SK-N-SH treated with all-trans-retinoic acid at 6 μM for 48 hours (cell line): ENCODE measurements around the gene DTL.

Experiments used
- ARNTL ChIP-seq: fragments of 450-650 bp; formaldehyde crosslinking; IDR thresholded peaks from 2 replicates; pipeline ENCODE4 v1.5.0; 2020; ENCODE audit warnings: low read depth, mild to moderate bottlenecking, moderate library complexity, borderline replicate concordance
- CREB5 ChIP-seq: fragments of 250-450 bp; sonication (Bioruptor Pico); IDR thresholded peaks from 2 replicates; pipeline ENCODE4 v1.5.1; 2020; ENCODE audit warnings: low read depth, mild to moderate bottlenecking, moderate library complexity
- GLIS3 ChIP-seq: fragments of 250-450 bp; sonication (Bioruptor Pico); IDR thresholded peaks from 2 replicates; pipeline ENCODE4 v1.5.0; 2020; ENCODE audit warnings: mild to moderate bottlenecking, moderate library complexity
- OSR1 ChIP-seq: fragments of 250-450 bp; sonication (Bioruptor Pico); IDR thresholded peaks from 2 replicates; pipeline ENCODE4 v1.8.0; 2022; ENCODE audit warnings: moderate library complexity, mild to moderate bottlenecking, inconsistent platforms
- PATZ1 ChIP-seq: fragments of 250-450 bp; sonication (Bioruptor Pico); IDR thresholded peaks from 2 replicates; pipeline ENCODE4 v1.8.0; 2020; ENCODE audit warnings: mild to moderate bottlenecking, moderate library complexity, borderline replicate concordance
- POU6F1 ChIP-seq: fragments of 250-450 bp; sonication (Bioruptor Pico); IDR thresholded peaks from 2 replicates; pipeline ENCODE4 v1.8.0; 2021; ENCODE audit warnings: low read depth, mild to moderate bottlenecking, moderate library complexity, borderline replicate concordance
- RARB ChIP-seq: fragments of 250-450 bp; sonication (Bioruptor Pico); IDR thresholded peaks from 2 replicates; pipeline ENCODE4 v1.8.0; 2021; ENCODE audit warnings: mild to moderate bottlenecking, moderate library complexity
- TCF4 ChIP-seq: fragments of 250-450 bp; sonication (Bioruptor Pico); IDR thresholded peaks from 2 replicates; pipeline ENCODE4 v1.8.0; 2021; ENCODE audit warnings: mild to moderate bottlenecking, moderate library complexity, borderline replicate concordance
- TOX ChIP-seq: fragments of 250-450 bp; sonication (Bioruptor Pico); IDR thresholded peaks from 2 replicates; pipeline ENCODE4 v1.8.0; 2021; ENCODE audit warnings: mild to moderate bottlenecking, moderate library complexity, borderline replicate concordance
- TSHZ2 ChIP-seq: fragments of 250-450 bp; sonication (Bioruptor Pico); IDR thresholded peaks from 2 replicates; pipeline ENCODE4 v1.5.0; 2020; ENCODE audit warnings: mild to moderate bottlenecking, moderate library complexity
- ZC3H10 ChIP-seq: fragments of 250-450 bp; sonication (Bioruptor Pico); IDR thresholded peaks from 2 replicates; pipeline ENCODE4 v1.5.1; 2021; ENCODE audit warnings: mild to moderate bottlenecking, moderate library complexity
- ZFP30 ChIP-seq: fragments of 450-650 bp; formaldehyde crosslinking; IDR thresholded peaks from 2 replicates; pipeline ENCODE4 v1.5.0; 2022; ENCODE audit warnings: mild to moderate bottlenecking, moderate library complexity
- ZNF8 ChIP-seq: fragments of 450-650 bp; formaldehyde crosslinking; IDR thresholded peaks from 2 replicates; pipeline ENCODE4 v1.5.0; 2020; ENCODE audit warnings: mild to moderate bottlenecking, moderate library complexity

GRCh38 chr1:212053993-212054392 lies 18.4 kb downstream of the DTL start:
- no peak for TF ChIP-seq RARB (CRISPR knock-in tag)
- no peak for TF ChIP-seq GLIS3 (CRISPR knock-in tag)
- TF ChIP-seq ARNTL (CRISPR knock-in tag) = no peak
- TF ChIP-seq ZNF8 (CRISPR knock-in tag) = no peak
- no peak for TF ChIP-seq CREB5 (CRISPR knock-in tag)
- no peak for TF ChIP-seq TSHZ2 (CRISPR knock-in tag)
- TF ChIP-seq TCF4 (CRISPR knock-in tag) = no peak
- no peak for TF ChIP-seq PATZ1
- TF ChIP-seq ZC3H10 (CRISPR knock-in tag) = no peak
- no peak for TF ChIP-seq OSR1 (CRISPR knock-in tag)
- no peak for TF ChIP-seq ZFP30 (CRISPR knock-in tag)
- TF ChIP-seq TOX (CRISPR knock-in tag) = no peak
- TF ChIP-seq POU6F1 (CRISPR knock-in tag) = no peak
